H1 (cell line): ENCODE data around the gene AMBP. TPM values are rescaled to one million over a fixed set of nuclear protein-coding genes. Genes with fewer than 3 reads are reported as not detected.
A peak's percentile ranks its signal among the peaks of the same experiment; 100 is the strongest.

Experiments
- CTCF ChIA-PET: fragments of 300-600 bp; sonication (Branson Sonifier 250); formaldehyde crosslinking; loops from one replicate; lab custom pipeline; 2021; ENCODE audit not compliant: partially characterized antibody; lab: Charles Lee
- POLR2A ChIA-PET: fragments of 300-600 bp; sonication (Branson Sonifier 250); formaldehyde crosslinking; loops from one replicate; lab custom pipeline; 2021; ENCODE audit warnings: inconsistent platforms; ENCODE audit not compliant: partially characterized antibody; lab: Charles Lee
- DNase-seq, 2 experiments: peaks; one replicate each; pipeline versions ENCODE4 v3.0.0 to v3.0.0-alpha.2; 2010 to 2022; ENCODE audit warnings: low spot score in 2 of 2, low read depth in 1 of 2, mixed read lengths in 1 of 2
- FAIRE-seq: peaks from 2 replicates; lab custom pipeline; 2011; peaks lifted over from hg19 to GRCh38; lab: Jason Lieb, UNC
- H2AFZ ChIP-seq: 2 replicates; pipeline ENCODE4 v1.8.1; 2012; ENCODE audit warnings: low read length, inconsistent platforms
- H2AK5ac ChIP-seq: 2 replicates; pipeline ENCODE4 v1.6.1; 2013; ENCODE audit warnings: low read depth, low read length
- H2BK120ac ChIP-seq: replicated peaks from 2 replicates; pipeline ENCODE3; 2013; ENCODE audit warnings: low read depth, low read length, inconsistent platforms
- H2BK12ac ChIP-seq: 2 replicates; pipeline ENCODE4 v1.6.1; 2013; ENCODE audit warnings: low read depth, low read length
- H2BK15ac ChIP-seq: 2 replicates; pipeline ENCODE4 v1.6.1; 2013; ENCODE audit warnings: low read length
- H2BK20ac ChIP-seq: 2 replicates; pipeline ENCODE4 v1.6.1; 2013; ENCODE audit warnings: low read length
- H2BK5ac ChIP-seq: 2 replicates; pipeline ENCODE4 v1.6.1; 2013; ENCODE audit warnings: low read depth, low read length
- H3K14ac ChIP-seq: 2 replicates; pipeline ENCODE4 v1.6.1; 2013; ENCODE audit warnings: inconsistent platforms; ENCODE audit not compliant: insufficient read length
- H3K18ac ChIP-seq: 2 replicates; pipeline ENCODE4 v1.6.1; 2013; ENCODE audit warnings: low read length; ENCODE audit errors: extremely low read depth
- H3K23ac ChIP-seq: 2 replicates; pipeline ENCODE4 v1.6.1; 2013; ENCODE audit warnings: inconsistent platforms; ENCODE audit not compliant: insufficient read length
- H3K23me2 ChIP-seq: 2 replicates; pipeline ENCODE4 v1.6.1; 2013; ENCODE audit warnings: low read depth, low read length
- H3K27ac ChIP-seq: 2 replicates; pipeline ENCODE4 v1.6.1; 2011; ENCODE audit warnings: low read depth, low read length, inconsistent platforms
- H3K27me3 ChIP-seq, 4 experiments: replicated peaks in 1 of 4; 1 replicate in 1 of 4; 2 replicates in 3 of 4; pipeline versions ENCODE4 v1.6.1 to v1.8.1; 2011 to 2013; ENCODE audit warnings: low read length in 3 of 4, mild to moderate bottlenecking in 3 of 4, inconsistent platforms in 2 of 4, mixed read lengths in 2 of 4, moderate library complexity in 1 of 4; ENCODE audit not compliant: control insufficient read depth in 3 of 4, insufficient read depth in 3 of 4; ENCODE audit errors: extremely low read depth in 1 of 4
- H3K36me3 ChIP-seq, 4 experiments: 2 replicates each; pipeline versions ENCODE4 v1.6.1 to v1.8.1; 2011 to 2013; ENCODE audit warnings: mild to moderate bottlenecking in 4 of 4, low read length in 3 of 4, moderate library complexity in 2 of 4, control low read depth in 1 of 4, inconsistent platforms in 1 of 4; ENCODE audit not compliant: insufficient read depth in 4 of 4, control insufficient read depth in 2 of 4
- H3K4ac ChIP-seq: replicated peaks from 2 replicates; pipeline ENCODE3; 2013; ENCODE audit warnings: low read length, low read depth, mixed read lengths, inconsistent platforms; ENCODE audit not compliant: insufficient read length
- H3K4me1 ChIP-seq, 4 experiments: replicated peaks in 1 of 4; 1 replicate in 1 of 4; 2 replicates in 3 of 4; pipeline versions ENCODE4 v1.6.1 to v1.8.1; 2011 to 2013; ENCODE audit warnings: low read length in 3 of 4, inconsistent platforms in 2 of 4, mixed read lengths in 1 of 4; ENCODE audit not compliant: insufficient read depth in 4 of 4, control insufficient read depth in 3 of 4
- H3K4me2 ChIP-seq, 2 experiments: 2 replicates each; pipeline versions ENCODE4 v1.6.1 to v1.8.1; 2011 to 2013; ENCODE audit warnings: low read depth in 2 of 2, low read length in 2 of 2, control low read depth in 1 of 2, inconsistent platforms in 1 of 2, mild to moderate bottlenecking in 1 of 2; ENCODE audit not compliant: insufficient read depth in 1 of 2
- H3K4me3 ChIP-seq, 4 experiments: fragments of 200-600, 300-600 bp in 1 of 4; sonication (generic), shearing (Covaris generic), sonication (Bioruptor Twin) in 1 of 4; 2 replicates each; pipeline versions ENCODE4 v1.5.1 to v1.8.1; 2011 to 2016; ENCODE audit warnings: low read length in 4 of 4, low read depth in 3 of 4, control low read depth in 2 of 4, inconsistent platforms in 2 of 4, mild to moderate bottlenecking in 2 of 4, mixed read lengths in 1 of 4, moderate library complexity in 1 of 4; ENCODE audit not compliant: insufficient read depth in 2 of 4; ENCODE audit errors: extremely low read depth in 1 of 4
- H3K56ac ChIP-seq: replicated peaks from 2 replicates; pipeline ENCODE3; 2013; ENCODE audit warnings: low read depth, mild to moderate bottlenecking, mixed read lengths, low read length, inconsistent platforms; ENCODE audit not compliant: insufficient read length
- H3K79me1 ChIP-seq: 2 replicates; pipeline ENCODE4 v1.6.1; 2013; ENCODE audit warnings: low read depth, low read length, control low read depth
- H3K79me2 ChIP-seq, 2 experiments: 2 replicates each; pipeline versions ENCODE4 v1.6.1 to v1.8.1; 2012 to 2013; ENCODE audit warnings: low read length in 2 of 2, mild to moderate bottlenecking in 2 of 2, inconsistent platforms in 1 of 2; ENCODE audit not compliant: insufficient read depth in 2 of 2, control insufficient read depth in 1 of 2
- H3K9ac ChIP-seq, 4 experiments: replicated peaks in 1 of 4; 1 replicate in 1 of 4; 2 replicates in 3 of 4; pipeline versions ENCODE4 v1.6.1 to v1.8.1; 2011 to 2013; ENCODE audit warnings: low read depth in 3 of 4, low read length in 3 of 4, control low read depth in 2 of 4, mild to moderate bottlenecking in 2 of 4, moderate library complexity in 2 of 4, inconsistent platforms in 1 of 4; ENCODE audit errors: extremely low read depth in 1 of 4
- H3K9me3 ChIP-seq, 2 experiments: 2 replicates each; pipeline versions ENCODE4 v1.6.1 to v1.8.1; 2012 to 2013; ENCODE audit warnings: mild to moderate bottlenecking in 2 of 2, moderate library complexity in 2 of 2, control low read depth in 1 of 2, inconsistent platforms in 1 of 2, low read depth in 1 of 2, low read length in 1 of 2, mixed read lengths in 1 of 2; ENCODE audit not compliant: insufficient read depth in 2 of 2
- H4K20me1 ChIP-seq, 2 experiments: replicated peaks in 1 of 2; 2 replicates each; pipeline versions ENCODE3 to v1.8.1; 2011 to 2013; ENCODE audit warnings: inconsistent platforms in 2 of 2, low read length in 2 of 2, mild to moderate bottlenecking in 1 of 2; ENCODE audit not compliant: insufficient read depth in 2 of 2, control insufficient read depth in 1 of 2
- H4K5ac ChIP-seq: 2 replicates; pipeline ENCODE4 v1.6.1; 2013; ENCODE audit warnings: low read length, low read depth, mixed read lengths, inconsistent platforms; ENCODE audit not compliant: insufficient read length
- H4K8ac ChIP-seq: 2 replicates; pipeline ENCODE4 v1.8.0; 2013; ENCODE audit warnings: mild to moderate bottlenecking, moderate library complexity, low read length, inconsistent platforms; ENCODE audit not compliant: insufficient read depth; ENCODE audit errors: extremely low read depth
- H4K91ac ChIP-seq: replicated peaks from 2 replicates; pipeline ENCODE3; 2013; ENCODE audit warnings: low read length, mixed read lengths, inconsistent platforms; ENCODE audit not compliant: insufficient read length
- CREB1 ChIP-seq: IDR thresholded peaks from 2 replicates; pipeline ENCODE4 v1.6.1; 2012; ENCODE audit warnings: inconsistent platforms
- MAFK ChIP-seq: IDR thresholded peaks from 2 replicates; pipeline ENCODE4 v1.6.1; 2012; ENCODE audit warnings: low read depth, mild to moderate bottlenecking, improper control_type of control experiment, low read length
- PHF8 ChIP-seq: fragments of 200-600 bp; sonication (generic); conservative IDR thresholded peaks from 2 replicates; pipeline ENCODE4 v1.7.1; 2012; ENCODE audit warnings: low read depth, mild to moderate bottlenecking, inconsistent platforms, low read length, moderate library complexity
- RFX5 ChIP-seq: IDR thresholded peaks from 2 replicates; pipeline ENCODE4 v1.6.1; 2011; ENCODE audit warnings: low read depth, low read length, improper control_type of control experiment, borderline replicate concordance
- SIX5 ChIP-seq: IDR thresholded peaks from 2 replicates; pipeline ENCODE4 v1.6.1; 2011; ENCODE audit warnings: mild to moderate bottlenecking, low read depth, low read length
- TBP ChIP-seq: IDR thresholded peaks from 2 replicates; pipeline ENCODE4 v1.6.1; 2011; ENCODE audit warnings: low read depth, low read length, improper control_type of control experiment
- TCF12 ChIP-seq: IDR thresholded peaks from 2 replicates; pipeline ENCODE4 v1.6.1; 2011; ENCODE audit warnings: low read depth, mild to moderate bottlenecking, low read length
- ZNF274 ChIP-seq: IDR thresholded peaks from 2 replicates; pipeline ENCODE4 v1.7.0; 2012; ENCODE audit warnings: low read length, borderline replicate concordance; ENCODE audit errors: extremely low read depth
- WGBS, 2 experiments: shearing (Covaris generic) in 1 of 2; methylation state at CpG; one replicate each; pipeline versions ENCODE4 v1.1.6 to v1.1.7; 2013 to 2015; ENCODE audit warnings: low lambda C conversion rate in 2 of 2, mixed read lengths in 2 of 2, inconsistent platforms in 1 of 2, low coverage in 1 of 2, missing lambda C conversion rate in 1 of 2; ENCODE audit not compliant: insufficient replicate concordance in 2 of 2, insufficient coverage in 1 of 2, insufficient read length in 1 of 2; ENCODE audit errors: extremely low coverage in 1 of 2, missing lambda C conversion rate in 1 of 2; 5-methylcytosine and 5-hydroxymethylcytosine counted together
- polyA plus RNA-seq, 7 experiments: library from polyadenylated mRNA; depleted of rRNA in 3 of 7; stranded (reverse) in 5 of 7; unstranded in 2 of 7; fragments of >200 nt in 5 of 7; fragments of 200-250 nt in 2 of 7; gene quantifications; 1 replicate in 5 of 7; 2 replicates in 1 of 7; 4 replicates in 1 of 7; pipeline versions ENCODE4 v1.2.1 to v1.2.3, GENCODE V29; 2011 to 2013; ENCODE audit warnings: missing spikeins in 2 of 7, mixed read lengths in 2 of 7
- total RNA-seq: library from RNA; stranded (reverse); fragmentation: NEBNext Ultra II Directional; extraction: Animal tissue kit (Norgen Biotek cat#: 25700); gene quantifications from 2 replicates; pipeline ENCODE4 v1.2.1, GENCODE V29; 2021
- TF ChIP-seq, protein P1 (sequence below): IDR thresholded peaks from 2 replicates; pipeline ENCODE4 v1.6.1; 2012; ENCODE audit warnings: inconsistent platforms

Gene AMBP
- total and polyA plus RNA-seq, 2 of the 8 experiments (the other 6 are each of a cell fraction or from before 2014, with no cell fraction given) = 3.0 to 4.0 TPM

DNA sequence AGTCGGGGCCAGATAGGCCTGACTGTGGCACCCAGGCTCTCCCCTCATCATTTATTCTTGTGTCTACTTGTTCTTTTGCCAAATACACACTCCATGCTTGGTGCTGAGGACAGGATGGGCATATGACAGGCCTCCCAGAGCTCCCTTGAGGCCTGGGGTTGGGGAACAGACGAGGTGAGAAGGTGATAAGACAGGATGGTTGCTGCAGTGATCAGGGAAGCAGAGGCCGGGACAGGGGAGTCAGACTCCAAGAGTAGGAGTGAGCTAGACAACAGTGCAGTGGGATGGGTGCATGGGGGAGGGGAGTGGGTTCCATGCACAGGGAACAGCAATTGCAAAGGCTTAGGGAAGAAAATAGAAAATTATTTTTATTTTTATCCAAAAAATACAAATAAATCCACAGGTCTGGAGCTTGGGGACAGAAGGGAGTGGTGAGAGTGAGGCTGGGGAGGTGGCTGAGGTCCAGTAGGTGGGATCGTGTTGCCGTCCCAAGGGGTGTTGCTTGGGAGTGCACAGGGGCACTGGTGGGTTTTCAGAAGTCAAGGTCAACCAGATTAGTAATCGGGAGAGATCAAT, 3.4 kb upstream of the AMBP start:
- no peaks in the 10 kb centered on the region for H3K79me2 ChIP-seq
- no peak overlapping the region for H3K18ac ChIP-seq
- ChIA-PET POLR2A (no interaction called here), CTCF (interaction anchor here (0.7 to 10.3 kb wide), 33 partner anchors 9 to 731 kb away, joined by 3 to 144 read pairs (median 6); partner anchors contain the start of genes COL27A1 and KIF12)
- WGBS, 2 experiments = 94% methylated on average over 6 of the region's 6 CpGs; no CpG with 5 or more reads in 1 of the 2 experiments
- H3K4ac ChIP-seq = no peak overlapping the region
- no peak overlapping the region for H2AK5ac ChIP-seq
- no peak for FAIRE-seq
- H3K9ac ChIP-seq = no peak overlapping the region
- TF ChIP-seq SIX5 (no peak), TBP (no peak), ZNF274 (no peak), PHF8 (no peak), MAFK (no peak), CREB1 (no peak), TCF12 (no peak), RFX5 (no peak)
- TF ChIP-seq, protein P1, sequence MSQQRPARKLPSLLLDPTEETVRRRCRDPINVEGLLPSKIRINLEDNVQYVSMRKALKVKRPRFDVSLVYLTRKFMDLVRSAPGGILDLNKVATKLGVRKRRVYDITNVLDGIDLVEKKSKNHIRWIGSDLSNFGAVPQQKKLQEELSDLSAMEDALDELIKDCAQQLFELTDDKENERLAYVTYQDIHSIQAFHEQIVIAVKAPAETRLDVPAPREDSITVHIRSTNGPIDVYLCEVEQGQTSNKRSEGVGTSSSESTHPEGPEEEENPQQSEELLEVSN = no peak
- H3K27ac ChIP-seq = no peak overlapping the region
- H3K79me1 ChIP-seq = no peaks in the 10 kb centered on the region
- no peak overlapping the region for H4K91ac ChIP-seq
- H3K23me2 ChIP-seq = no peaks in the 10 kb centered on the region
- no peak for DNase-seq
- no peaks in the 10 kb centered on the region for H3K36me3 ChIP-seq
- H2BK5ac ChIP-seq = no peak overlapping the region
- H3K23ac ChIP-seq = no peak overlapping the region
- H3K9me3 ChIP-seq = no peaks in the 10 kb centered on the region
- H4K20me1 ChIP-seq = peaks cover 0 to 1% of the 10 kb centered on the region in 2 experiments
- no peak overlapping the region for H3K4me3 ChIP-seq
- H3K56ac ChIP-seq = no peak overlapping the region
- H2BK20ac ChIP-seq = no peak overlapping the region
- H3K27me3 ChIP-seq = peaks cover 0 to 3% (median under 1%) of the 10 kb centered on the region in 4 experiments; a peak in 3 of 7 replicates
- no peak overlapping the region for H4K8ac ChIP-seq
- H3K4me2 ChIP-seq = no peak overlapping the region
- H3K4me1 ChIP-seq = peaks cover 0 to 6% (median 3%) of the 10 kb centered on the region in 4 experiments; a peak in 4 of 7 replicates
- H2AFZ ChIP-seq = no peak overlapping the region
- no peak overlapping the region for H2BK15ac ChIP-seq
- no peak overlapping the region for H4K5ac ChIP-seq
- H2BK12ac ChIP-seq = peak overlapping the region; percentile 69; the same call in 1 of the 2 replicates
- H3K14ac ChIP-seq = no peak overlapping the region
- H2BK120ac ChIP-seq = no peak overlapping the region
